ENCODE results near the gene TRIM72.

TRIM72 gene

DNA sequence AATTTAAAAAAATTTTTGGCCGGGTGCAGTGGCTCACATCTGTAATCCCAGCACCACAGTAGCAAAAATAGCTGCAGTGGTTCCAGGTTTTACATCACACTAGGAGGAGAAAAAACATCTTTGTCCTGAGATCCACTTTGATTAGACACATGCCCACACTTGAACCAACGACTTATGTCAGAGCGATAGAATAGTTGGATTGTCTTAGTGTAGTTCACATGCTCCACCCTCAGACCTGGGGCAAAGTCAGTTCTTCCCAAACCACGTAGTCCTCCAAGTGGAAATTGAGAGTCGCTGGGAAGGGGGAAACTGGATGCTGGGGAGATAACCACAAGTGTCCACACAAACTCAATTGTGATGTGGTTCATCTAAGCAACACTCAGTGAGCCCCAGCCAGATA, 34.4 kb downstream of the TRIM72 start:
- H3K4me3 ChIP-seq (ENCODE audit: low read length), result no peak overlapping the region
- TF ChIP-seq, protein P1, sequence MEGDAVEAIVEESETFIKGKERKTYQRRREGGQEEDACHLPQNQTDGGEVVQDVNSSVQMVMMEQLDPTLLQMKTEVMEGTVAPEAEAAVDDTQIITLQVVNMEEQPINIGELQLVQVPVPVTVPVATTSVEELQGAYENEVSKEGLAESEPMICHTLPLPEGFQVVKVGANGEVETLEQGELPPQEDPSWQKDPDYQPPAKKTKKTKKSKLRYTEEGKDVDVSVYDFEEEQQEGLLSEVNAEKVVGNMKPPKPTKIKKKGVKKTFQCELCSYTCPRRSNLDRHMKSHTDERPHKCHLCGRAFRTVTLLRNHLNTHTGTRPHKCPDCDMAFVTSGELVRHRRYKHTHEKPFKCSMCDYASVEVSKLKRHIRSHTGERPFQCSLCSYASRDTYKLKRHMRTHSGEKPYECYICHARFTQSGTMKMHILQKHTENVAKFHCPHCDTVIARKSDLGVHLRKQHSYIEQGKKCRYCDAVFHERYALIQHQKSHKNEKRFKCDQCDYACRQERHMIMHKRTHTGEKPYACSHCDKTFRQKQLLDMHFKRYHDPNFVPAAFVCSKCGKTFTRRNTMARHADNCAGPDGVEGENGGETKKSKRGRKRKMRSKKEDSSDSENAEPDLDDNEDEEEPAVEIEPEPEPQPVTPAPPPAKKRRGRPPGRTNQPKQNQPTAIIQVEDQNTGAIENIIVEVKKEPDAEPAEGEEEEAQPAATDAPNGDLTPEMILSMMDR (IDR thresholded peaks at IDR 0.05; ENCODE audit: insufficient read depth, low read depth, low read length, missing control alignments), result no peak
- peak; percentile 53 for DNase-seq (ENCODE audit: low read depth)

DNA sequence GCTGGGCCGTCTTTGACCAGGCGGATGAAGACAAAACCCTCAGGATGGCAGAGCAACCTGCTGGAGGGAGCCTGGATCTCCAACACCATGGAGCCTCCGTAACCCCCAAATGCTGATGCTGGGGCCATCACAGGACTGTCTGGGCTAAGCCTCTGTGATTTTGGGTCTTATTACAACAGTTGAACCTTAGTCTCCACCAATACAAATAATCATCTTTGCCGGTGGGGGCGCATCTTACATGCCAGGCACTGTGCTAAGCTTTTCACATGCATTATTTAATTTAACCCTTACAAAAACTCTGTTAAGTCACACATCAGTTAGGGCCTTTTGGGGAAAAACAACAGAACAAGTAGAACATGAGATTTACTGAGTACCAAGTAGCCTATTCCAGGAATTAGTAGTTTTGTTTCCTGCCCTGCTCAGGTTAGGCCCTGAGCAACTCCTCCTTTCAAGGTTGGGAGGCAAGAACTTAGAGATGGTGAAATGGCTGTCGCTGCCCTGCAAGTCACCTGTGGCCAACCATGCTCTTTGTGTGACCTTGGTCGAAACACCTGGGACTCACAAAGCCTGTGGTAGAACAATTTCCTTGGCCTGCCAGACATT, 37.0 kb downstream of the TRIM72 start:
- no peak overlapping the region for H3K4me3 ChIP-seq (ENCODE audit: low read length)
- no peak for DNase-seq (ENCODE audit: low read depth)
- TF ChIP-seq, protein P1 (IDR thresholded peaks at IDR 0.05; ENCODE audit: insufficient read depth, low read depth, low read length, missing control alignments), result no peak

DNA sequence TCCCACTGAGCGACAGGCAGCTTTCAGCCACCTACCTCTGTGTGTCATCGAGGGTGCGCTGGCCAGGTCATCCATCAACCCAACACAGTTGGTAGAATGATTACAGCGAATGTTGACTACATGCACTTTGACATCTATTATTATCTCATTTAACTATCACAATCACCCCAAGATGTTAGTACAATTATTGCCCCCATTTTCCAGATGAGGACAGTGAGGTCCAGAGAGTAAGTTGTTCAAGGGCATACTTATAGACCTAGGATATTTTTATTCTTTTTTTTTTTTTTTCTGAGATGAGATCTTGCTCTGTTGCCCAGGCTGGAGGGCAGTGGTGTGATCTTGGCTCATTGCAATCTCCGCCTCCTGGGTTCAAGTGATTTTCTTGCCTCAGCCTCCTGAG, 37.5 kb downstream of the TRIM72 start:
- no peak overlapping the region for H3K4me3 ChIP-seq (ENCODE audit: low read length)
- TF ChIP-seq, protein P1 (IDR thresholded peaks at IDR 0.05; ENCODE audit: insufficient read depth, low read depth, low read length, missing control alignments), result no peak
- no peak for DNase-seq (ENCODE audit: low read depth)

DNA sequence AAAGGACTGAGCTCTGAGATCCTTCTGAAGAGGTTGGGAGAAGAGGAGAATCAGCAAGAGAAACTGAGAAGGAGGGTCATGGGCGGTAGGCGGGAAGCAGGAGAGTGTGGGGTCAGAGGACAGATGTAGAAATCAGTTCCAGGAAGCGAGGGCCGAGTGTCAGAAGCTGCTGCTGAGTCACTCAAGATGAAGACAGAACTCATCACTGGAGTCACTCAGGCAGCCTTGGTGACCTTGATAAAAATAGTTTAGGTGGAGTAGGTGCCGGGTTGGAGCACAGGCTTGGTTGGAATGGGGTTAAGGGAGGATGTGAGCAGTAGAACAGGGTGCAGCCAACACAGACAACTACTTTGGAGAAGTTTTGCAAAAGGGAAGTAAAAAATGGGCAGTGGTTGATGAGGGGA, 39.7 kb downstream of the TRIM72 start:
- DNase-seq (ENCODE audit: low read depth), result peak; percentile 39
- TF ChIP-seq, protein P1 (IDR thresholded peaks at IDR 0.05; ENCODE audit: insufficient read depth, low read depth, low read length, missing control alignments), result no peak
- H3K4me3 ChIP-seq (ENCODE audit: low read length), result no peak overlapping the region

DNA sequence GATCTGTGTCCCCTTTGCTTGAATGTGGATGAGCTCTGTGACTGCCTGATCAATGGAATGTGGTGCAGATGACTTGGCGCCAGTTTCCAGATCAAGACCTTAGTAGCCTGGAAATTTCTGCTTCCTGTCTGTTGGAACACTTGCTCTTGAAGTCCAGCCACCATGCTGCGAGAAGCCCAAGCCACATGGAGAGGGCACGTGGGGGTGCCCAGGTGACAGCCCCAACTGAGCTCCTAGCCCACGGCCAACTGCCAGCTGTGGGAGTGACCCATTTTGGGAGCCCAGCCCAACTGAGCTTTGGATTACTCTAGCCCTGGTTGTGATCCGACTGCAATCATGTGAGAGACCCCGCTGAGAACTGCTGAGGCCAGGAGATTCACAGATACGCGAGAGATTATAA, 42.5 kb downstream of the TRIM72 start:
- H3K4me3 ChIP-seq (ENCODE audit: low read length), result no peak overlapping the region
- TF ChIP-seq, protein P1 (IDR thresholded peaks at IDR 0.05; ENCODE audit: insufficient read depth, low read depth, low read length, missing control alignments), result no peak
- DNase-seq (ENCODE audit: low read depth), result no peak

DNA sequence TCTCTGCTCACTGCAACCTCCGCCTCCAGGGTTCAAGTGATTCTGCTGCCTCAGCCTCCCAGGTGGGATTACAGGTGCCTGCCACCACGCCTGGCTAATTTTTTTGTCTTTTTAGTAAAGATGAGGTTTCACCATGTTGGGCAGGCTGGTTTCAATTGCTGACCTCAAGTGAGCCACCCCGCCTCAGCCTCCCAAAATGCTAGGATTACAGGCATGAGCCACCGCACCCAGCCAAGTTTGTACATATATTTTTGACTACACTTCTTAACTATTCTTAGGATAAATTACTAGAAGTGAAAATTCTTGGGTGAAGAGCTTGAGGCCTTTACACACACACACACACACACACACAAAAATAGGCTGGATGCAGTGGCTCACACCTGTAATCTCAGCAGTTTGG, 44.4 kb downstream of the TRIM72 start:
- no peak for DNase-seq (ENCODE audit: low read depth)
- TF ChIP-seq, protein P1 (IDR thresholded peaks at IDR 0.05; ENCODE audit: insufficient read depth, low read depth, low read length, missing control alignments), result no peak
- H3K4me3 ChIP-seq (ENCODE audit: low read length), result no peak overlapping the region

Measured in epithelial cell of esophagus (primary cell).